H1 (cell line): Measurements from ENCODE around the gene MOK. TPM values are rescaled to one million over a fixed set of nuclear protein-coding genes. Genes with fewer than 3 reads are reported as not detected.

Experiments
- CBX5 ChIP-seq: fragments of 300-800, 300-1000 bp; sonication (generic); IDR thresholded peaks from 2 replicates; pipeline ENCODE4 v1.7.1; 2016; ENCODE audit warnings: antibody characterized with exemption, low read length, low read depth
- CHD1 ChIP-seq: IDR thresholded peaks from 2 replicates; pipeline ENCODE4 v1.6.1; 2012; ENCODE audit warnings: low read depth, low read length, improper control_type of control experiment
- CHD7 ChIP-seq: fragments of 300-600 bp; sonication (generic); IDR thresholded peaks from 2 replicates; pipeline ENCODE4 v1.7.1; 2012; ENCODE audit warnings: low read length, moderate library complexity, mild to moderate bottlenecking, inconsistent platforms; ENCODE audit not compliant: insufficient replicate concordance
- JUN ChIP-seq: IDR thresholded peaks from 2 replicates; pipeline ENCODE4 v1.6.1; 2011; ENCODE audit warnings: low read depth, mild to moderate bottlenecking, improper control_type of control experiment, low read length
- JUND ChIP-seq: IDR thresholded peaks from 2 replicates; pipeline ENCODE4 v1.6.1; 2011; ENCODE audit warnings: mild to moderate bottlenecking, improper control_type of control experiment, low read length
- KDM1A ChIP-seq: fragments of 200-600, 300-600 bp; sonication (generic); IDR thresholded peaks from 2 replicates; pipeline ENCODE4 v1.7.1; 2016; ENCODE audit warnings: mild to moderate bottlenecking, low read length, borderline replicate concordance
- NRF1 ChIP-seq: IDR thresholded peaks from 2 replicates; pipeline ENCODE4 v1.6.1; 2011; ENCODE audit warnings: mild to moderate bottlenecking, low read depth, low read length, improper control_type of control experiment
- RAD21 ChIP-seq, 2 experiments: IDR thresholded peaks in 1 of 2; conservative IDR thresholded peaks in 1 of 2; 2 replicates each; pipeline ENCODE4 v1.6.1; 2011; ENCODE audit warnings: low read depth in 2 of 2, low read length in 2 of 2, improper control_type of control experiment in 1 of 2, inconsistent platforms in 1 of 2, mild to moderate bottlenecking in 1 of 2, moderate library complexity in 1 of 2
- YY1 ChIP-seq: IDR thresholded peaks from 2 replicates; pipeline ENCODE4 v1.6.1; 2011; ENCODE audit warnings: low read depth, mild to moderate bottlenecking, low read length
- polyA plus RNA-seq, 7 experiments: library from polyadenylated mRNA; depleted of rRNA in 3 of 7; stranded (reverse) in 5 of 7; unstranded in 2 of 7; fragments of >200 nt in 5 of 7; fragments of 200-250 nt in 2 of 7; gene quantifications; 1 replicate in 5 of 7; 2 replicates in 1 of 7; 4 replicates in 1 of 7; pipeline versions ENCODE4 v1.2.1 to v1.2.3, GENCODE V29; 2011 to 2013; ENCODE audit warnings: missing spikeins in 2 of 7, mixed read lengths in 2 of 7
- total RNA-seq: library from RNA; stranded (reverse); fragmentation: NEBNext Ultra II Directional; extraction: Animal tissue kit (Norgen Biotek cat#: 25700); gene quantifications from 2 replicates; pipeline ENCODE4 v1.2.1, GENCODE V29; 2021

MOK gene
- total and polyA plus RNA-seq, 2 of the 8 experiments (the other 6 are each of a cell fraction or from before 2014, with no cell fraction given) = 2.1 to 2.5 TPM

DNA sequence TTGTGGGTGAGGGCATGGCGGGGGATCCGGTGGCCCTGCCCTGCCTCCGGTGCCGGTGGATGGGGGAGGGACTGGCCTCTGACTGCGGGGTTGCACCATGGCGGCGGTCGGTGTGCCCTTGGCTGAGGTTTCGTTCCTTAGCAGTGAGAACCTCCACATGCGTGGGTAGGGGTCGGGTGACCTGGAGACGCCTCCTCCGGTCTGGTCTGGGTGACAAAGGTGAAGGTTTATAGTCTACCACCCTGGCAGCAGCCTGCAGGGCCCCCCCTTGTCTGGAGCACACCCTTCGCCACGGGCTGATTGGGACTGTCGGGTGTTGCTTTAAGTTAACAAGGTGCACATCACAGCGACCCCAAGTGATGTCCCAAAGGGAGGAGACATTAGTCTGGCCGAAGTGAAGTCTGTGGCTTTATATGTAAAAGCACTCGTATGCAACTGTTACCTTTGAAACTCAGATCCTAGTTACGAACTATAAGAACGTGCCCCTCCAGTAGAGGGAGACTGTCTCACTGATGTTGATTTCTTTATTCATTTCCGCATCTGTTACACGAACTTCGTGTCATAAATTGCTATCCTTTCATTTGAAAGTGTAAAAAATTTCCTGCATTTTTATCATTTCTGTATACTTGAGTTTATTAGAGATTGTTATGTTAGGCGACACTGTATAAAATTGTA, 90.8 kb downstream of the MOK start (continued):
- no peak for TF ChIP-seq CHD7
- no peak for TF ChIP-seq JUN
- TF ChIP-seq CHD1 = no peak
- no peak for TF ChIP-seq KDM1A
- no peak for TF ChIP-seq CBX5
- TF ChIP-seq NRF1 = no peak
- TF ChIP-seq RAD21 (IDR thresholded peaks at IDR 0.05 in 1 of 2, conservative IDR thresholded peaks at IDR 0.05 in 1 of 2; ENCODE audit: low read depth in 2 of 2, low read length in 2 of 2) = peak in 1 of 2 experiments; percentile 30; a peak in 2 of 4 replicates
- no peak for TF ChIP-seq YY1
- TF ChIP-seq JUND = no peak
- TF ChIP-seq, all 59 proteins: peak for 2
